Fibroblast of skin of right quadriceps (primary cell): ENCODE measurements around the gene A3GALT2.

Experiments
- DNase-seq: peaks from one replicate; pipeline ENCODE4 v3.0.0-alpha.2; 2013

A3GALT2 gene

GRCh38 chr1:33268927-33269610 lies 51.8 kb downstream of the A3GALT2 start:
- no peak for DNase-seq

- no peak for DNase-seq
Measured at GRCh38 chr1:33268457-33268856, 52.4 kb downstream of the A3GALT2 start.

- DNase-seq = no peak
Measured at GRCh38 chr1:33267468-33268205, 53.3 kb downstream of the A3GALT2 start.

- DNase-seq = no peak
Measured at GRCh38 chr1:33266766-33267165, 54.1 kb downstream of the A3GALT2 start.

GRCh38 chr1:33265780-33266605 lies 54.9 kb downstream of the A3GALT2 start:
- DNase-seq = no peak

- DNase-seq = no peak
Measured at GRCh38 chr1:33263890-33264504, 56.9 kb downstream of the A3GALT2 start.

- DNase-seq = no peak
Measured at GRCh38 chr1:33261344-33261743, 59.6 kb downstream of the A3GALT2 start.

GRCh38 chr1:33260439-33260838 lies 60.5 kb downstream of the A3GALT2 start:
- no peak for DNase-seq

- DNase-seq = no peak
Measured at GRCh38 chr1:33259879-33260278, 61.0 kb downstream of the A3GALT2 start.

- no peak for DNase-seq
Measured at GRCh38 chr1:33258788-33259274, 62.1 kb downstream of the A3GALT2 start.

GRCh38 chr1:33257772-33258712 lies 62.9 kb downstream of the A3GALT2 start:
- DNase-seq = no peak

- no peak for DNase-seq
Measured at GRCh38 chr1:33257207-33257771, 63.6 kb downstream of the A3GALT2 start.
